Myocyte (in vitro differentiated cells): ENCODE measurements around the gene COQ5. TPM values are rescaled to one million over a fixed set of nuclear protein-coding genes. Genes with fewer than 3 reads are reported as not detected.

Experiments
- DNase-seq: peaks from one replicate; pipeline ENCODE4 v3.0.0-alpha.2; 2012; ENCODE audit warnings: low read depth
- total RNA-seq: library from RNA; depleted of rRNA; stranded (reverse); fragments of >200 nt; gene quantifications from 2 replicates; pipeline ENCODE4 v1.2.3, GENCODE V29; 2014

Gene COQ5
- total RNA-seq, 1 donor from 2014 or later = 28.6 TPM

DNA sequence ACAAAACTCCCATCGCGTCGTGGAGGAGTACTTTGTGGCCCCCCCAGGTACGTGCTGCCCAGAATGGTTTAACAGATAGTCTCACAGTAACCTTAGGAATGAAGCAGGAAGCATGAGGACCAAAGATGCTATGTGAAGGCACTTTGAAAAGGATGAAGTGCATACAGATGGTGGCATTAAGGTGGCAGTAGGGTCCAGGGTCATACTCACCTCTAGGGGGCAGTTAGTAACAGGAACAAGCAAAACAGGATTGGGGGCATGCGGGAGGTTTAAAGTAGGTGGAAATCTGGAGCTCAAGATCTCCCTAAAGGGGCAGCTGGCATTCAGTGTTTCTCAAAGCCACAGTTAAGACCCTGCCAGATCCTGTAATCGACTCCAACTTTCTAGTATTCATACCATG lies 71.8 kb downstream of the COQ5 start:
- no peak for DNase-seq

DNA sequence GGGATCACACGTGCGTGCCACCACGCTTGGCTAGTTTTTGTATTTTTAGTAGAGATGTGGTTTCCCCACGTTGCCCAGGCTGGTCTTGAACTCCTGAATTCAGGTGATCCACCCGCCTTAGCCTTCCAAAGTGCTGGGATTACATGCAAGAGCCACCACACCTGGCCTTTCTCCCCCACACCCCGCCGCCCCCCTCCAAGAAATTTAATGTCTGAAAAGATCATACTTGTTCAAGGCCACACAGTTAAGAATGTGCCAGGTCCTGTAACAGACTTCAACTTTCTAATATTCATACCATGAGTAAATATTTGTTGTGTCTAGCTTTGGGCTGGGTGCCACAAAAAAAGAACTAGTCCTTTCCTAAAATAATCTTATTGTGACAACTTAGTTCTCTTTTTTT lies 73.7 kb downstream of the COQ5 start:
- no peak for DNase-seq

DNA sequence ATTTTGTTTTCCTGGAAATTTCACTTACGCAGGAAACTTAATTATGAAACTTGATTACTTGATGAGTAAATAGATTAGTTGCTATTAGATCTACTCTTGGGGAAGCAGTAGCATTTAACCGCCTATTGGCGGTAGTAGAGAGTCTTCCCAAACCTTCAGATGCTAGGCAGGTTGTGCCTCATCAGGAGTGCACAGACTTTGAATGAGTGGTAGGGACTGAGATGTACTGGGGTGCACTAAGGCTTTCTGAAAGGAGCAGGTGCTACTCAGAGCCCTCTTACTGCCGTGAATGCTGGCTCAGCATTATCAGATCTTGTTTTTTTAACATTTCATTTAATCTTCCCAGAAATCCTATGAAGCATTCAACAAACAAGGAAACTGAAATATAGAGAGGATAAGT lies 75.0 kb downstream of the COQ5 start:
- DNase-seq = no peak

Other genes with a start within 250 kb of the COQ5 start
- not detected in 2 replicates for gene RNU4-2, start 237.3 kb downstream of the COQ5 start, total RNA-seq
- gene RNU4-1, start 235.9 kb downstream of the COQ5 start, total RNA-seq = not detected in 2 replicates
- 4.5 and 5.6 TPM in 2 replicates for gene SIRT4, start 226.8 kb downstream of the COQ5 start, total RNA-seq
- not detected in 2 replicates for gene PLA2G1B, start 201.4 kb downstream of the COQ5 start, total RNA-seq
- 0.35 TPM in 1 of 2 replicates, not detected in the other for gene MSI1, start 160.0 kb downstream of the COQ5 start, total RNA-seq
- 281 and 325 TPM in 2 replicates for gene COX6A1, start 91.0 kb downstream of the COQ5 start, total RNA-seq
- gene TRIAP1, start 82.8 kb downstream of the COQ5 start, total RNA-seq = 57.0 and 61.0 TPM in 2 replicates
- 12.3 and 13.8 TPM in 2 replicates for gene GATC, start 82.7 kb downstream of the COQ5 start, total RNA-seq
- 56.6 and 61.6 TPM in 2 replicates for gene SRSF9, start 59.4 kb downstream of the COQ5 start, total RNA-seq
- gene DYNLL1, start 33.0 kb downstream of the COQ5 start, total RNA-seq = 329 and 397 TPM in 2 replicates
- gene RNF10, start 5.2 kb upstream of the COQ5 start, total RNA-seq = 89.2 and 109 TPM in 2 replicates
- gene POP5, start 52.2 kb upstream of the COQ5 start, total RNA-seq = 23.8 and 29.6 TPM in 2 replicates
- not detected in 2 replicates for gene CABP1, start 111.5 kb upstream of the COQ5 start, total RNA-seq
- gene MLEC, start 158.0 kb upstream of the COQ5 start, total RNA-seq = 95.0 and 115 TPM in 2 replicates
- gene UNC119B, start 181.3 kb upstream of the COQ5 start, total RNA-seq = 7.8 and 9.3 TPM in 2 replicates
- gene ACADS, start 196.7 kb upstream of the COQ5 start, total RNA-seq = 23.2 and 24.2 TPM in 2 replicates